Esophagus muscularis mucosa (tissue), 4 donors: Measurements from ENCODE around the gene SPIRE2.

Experiments
- CTCF ChIP-seq, 3 experiments: fragments of 200-600 bp in 2 of 3; fragments of 450-650 bp in 1 of 3; sonication (generic) in 2 of 3; IDR thresholded peaks; one replicate each; pipeline ENCODE4 v1.5.1; 2017 to 2019; ENCODE audit warnings: antibody characterized with exemption in 3 of 3, mild to moderate bottlenecking in 2 of 3, moderate library complexity in 1 of 3
- EP300 ChIP-seq: sonication (generic); formaldehyde crosslinking; IDR thresholded peaks from one replicate; pipeline ENCODE4 v1.6.1; 2017; ENCODE audit warnings: antibody characterized with exemption
- POLR2A ChIP-seq: fragments of 450-650 bp; IDR thresholded peaks from one replicate; pipeline ENCODE4 v1.6.1; 2017; ENCODE audit warnings: antibody characterized with exemption, moderate library complexity, mild to moderate bottlenecking, low read depth
- POLR2AphosphoS5 ChIP-seq, 2 donors: sonication (generic); formaldehyde crosslinking; IDR thresholded peaks; one replicate each; pipeline ENCODE4 v1.6.1; 2017; ENCODE audit warnings: antibody characterized with exemption in 2 of 2

- no peak for TF ChIP-seq CTCF (IDR thresholded peaks at IDR 0.05)
- TF ChIP-seq POLR2A: no peak
- TF ChIP-seq POLR2AphosphoS5 (IDR thresholded peaks at IDR 0.05): no peak
- TF ChIP-seq EP300: no peak
These were observed 3.6 kb downstream of the SPIRE2 start for GRCh38 chr16:89831810-89832328.
